GM19023 (cell line): Measurements from ENCODE around the gene REPIN1.

Experiments
- ATAC-seq: cut with Tn5 transposase; IDR thresholded peaks from one replicate; pipeline ENCODE4 v1.9.1; 2021; ENCODE audit warnings: mild to moderate bottlenecking, moderate library complexity; ENCODE audit not compliant: unreplicated experiment

The REPIN1 gene

DNA sequence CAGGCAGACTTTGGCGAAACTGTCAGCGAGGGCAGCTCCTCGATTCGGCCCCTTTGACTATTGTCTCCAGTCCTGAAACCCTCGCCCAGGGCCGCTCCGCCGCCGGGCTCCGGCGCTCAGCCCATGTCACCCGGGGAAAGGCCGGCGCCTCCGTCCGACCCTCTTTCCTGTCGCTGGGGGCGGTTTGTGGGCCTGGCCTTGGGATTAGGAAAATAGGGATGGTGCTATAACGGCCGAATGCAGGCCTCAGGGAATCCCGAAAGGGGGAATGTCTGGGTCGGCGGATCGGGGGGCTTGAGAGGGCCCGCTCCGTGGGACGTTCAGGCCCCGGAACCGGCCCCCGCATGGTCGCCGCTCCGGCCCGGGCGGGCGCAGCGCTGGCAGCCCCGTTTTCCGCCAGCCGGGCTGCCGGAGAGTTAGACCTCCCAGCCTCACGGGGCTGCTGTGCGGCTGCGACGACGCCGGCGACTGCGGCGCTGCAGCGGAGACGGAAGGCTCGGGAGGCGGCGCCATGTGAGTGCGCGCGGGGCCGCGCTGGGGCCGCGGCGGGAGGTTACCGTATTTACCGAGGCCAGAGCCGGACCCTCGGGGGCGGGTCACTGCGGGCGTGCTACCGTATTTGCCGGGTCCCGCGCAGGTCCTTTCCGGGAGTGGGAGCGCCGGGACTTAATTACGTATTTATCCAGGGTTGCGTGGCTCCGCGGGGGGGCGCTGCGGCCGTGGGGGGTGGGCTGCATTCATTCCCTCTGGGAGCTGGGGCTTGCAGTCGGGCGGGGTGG, 36.4 kb downstream of the REPIN1 start:
- ATAC-seq, result peak; percentile 52

DNA sequence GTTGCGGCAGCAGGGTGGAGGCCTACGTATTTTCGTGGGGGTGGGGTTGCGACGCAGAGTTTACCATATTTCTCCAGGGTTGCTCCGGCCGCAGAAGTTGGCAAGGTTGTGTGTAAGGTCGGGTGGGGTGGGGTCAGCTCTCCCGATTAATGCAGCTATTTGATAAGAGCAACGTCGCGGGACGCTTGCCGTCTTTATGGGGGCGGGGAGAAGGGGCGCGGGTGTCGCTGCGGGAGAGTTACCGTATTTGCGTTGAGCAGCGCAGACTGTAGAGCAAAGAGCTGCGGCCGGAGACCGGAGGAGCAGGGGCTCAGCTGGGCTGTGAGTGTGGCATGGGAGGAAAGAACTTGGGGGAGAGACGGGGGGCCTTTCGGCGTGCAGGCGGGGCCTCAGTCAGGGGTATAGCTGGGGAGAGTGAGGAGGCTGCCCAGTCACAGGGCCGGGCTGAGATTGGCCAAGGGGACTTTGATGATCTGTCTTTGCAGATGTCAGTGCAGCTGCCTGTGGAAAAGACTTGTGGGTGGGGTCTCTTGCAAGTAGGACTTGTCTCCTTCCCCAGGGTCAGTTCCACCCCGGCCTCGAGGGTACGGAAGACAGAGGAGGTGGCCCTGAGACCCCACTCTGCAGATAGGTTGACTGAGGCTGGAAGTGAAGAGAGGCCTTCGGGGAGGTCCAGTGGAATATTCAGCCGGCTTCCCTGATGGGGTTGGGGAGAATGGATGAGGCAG, 37.1 kb downstream of the REPIN1 start:
- no peak for ATAC-seq

DNA sequence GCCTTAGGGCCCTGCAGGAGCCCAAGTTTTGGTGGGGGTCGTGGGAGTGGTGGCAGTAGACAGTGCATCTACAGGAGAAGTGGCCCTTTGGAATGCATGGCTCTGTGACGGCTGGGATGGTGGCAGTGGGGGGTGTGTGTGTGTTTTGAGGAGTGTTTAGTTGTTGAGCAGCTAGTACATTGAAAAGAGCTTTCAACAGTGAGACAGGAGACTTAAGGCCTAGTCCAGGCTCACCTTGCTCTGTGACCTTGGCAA, 37.6 kb downstream of the REPIN1 start:
- no peak for ATAC-seq

DNA sequence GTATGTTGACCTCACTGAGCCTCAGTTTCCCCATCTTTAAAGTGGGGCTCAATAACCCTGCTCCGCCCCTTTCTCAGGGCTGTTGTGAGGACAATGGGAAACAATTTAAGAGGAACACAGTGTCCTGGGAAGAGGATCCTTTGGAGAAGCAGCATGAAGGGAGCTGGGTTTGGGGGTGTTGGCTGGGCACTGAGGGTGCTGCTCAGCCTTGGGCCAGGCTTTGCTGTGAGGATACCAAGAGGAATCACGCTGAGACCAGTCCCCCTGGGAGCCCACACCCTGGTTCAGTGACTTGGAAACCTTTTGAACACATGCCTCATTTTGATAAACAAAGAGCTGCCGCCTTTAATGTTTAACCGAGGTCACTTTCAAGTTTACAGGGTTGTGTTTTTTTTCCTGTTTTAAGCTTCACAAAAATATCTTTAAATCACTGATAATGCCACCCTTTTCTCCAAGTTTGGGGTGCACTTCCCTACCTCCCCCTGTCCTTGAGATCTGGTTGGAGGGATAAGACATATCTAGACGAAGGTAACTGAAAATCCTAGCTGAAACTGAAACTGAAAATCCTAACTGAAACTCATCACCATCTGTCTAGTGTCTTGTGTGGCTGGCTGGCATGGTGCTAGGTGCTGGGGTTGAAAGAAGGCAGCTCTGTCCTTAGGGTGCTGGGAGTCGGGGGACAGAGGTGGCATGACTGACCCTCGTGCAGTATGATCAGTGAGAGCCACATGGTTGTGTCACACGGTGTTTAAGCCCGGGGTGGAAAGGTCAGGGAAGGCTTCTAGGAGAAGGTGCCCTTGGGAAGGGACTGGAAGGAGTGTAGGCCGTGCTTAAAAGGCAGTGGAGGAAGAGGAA, 38.2 kb downstream of the REPIN1 start:
- ATAC-seq, result peak; percentile 42

DNA sequence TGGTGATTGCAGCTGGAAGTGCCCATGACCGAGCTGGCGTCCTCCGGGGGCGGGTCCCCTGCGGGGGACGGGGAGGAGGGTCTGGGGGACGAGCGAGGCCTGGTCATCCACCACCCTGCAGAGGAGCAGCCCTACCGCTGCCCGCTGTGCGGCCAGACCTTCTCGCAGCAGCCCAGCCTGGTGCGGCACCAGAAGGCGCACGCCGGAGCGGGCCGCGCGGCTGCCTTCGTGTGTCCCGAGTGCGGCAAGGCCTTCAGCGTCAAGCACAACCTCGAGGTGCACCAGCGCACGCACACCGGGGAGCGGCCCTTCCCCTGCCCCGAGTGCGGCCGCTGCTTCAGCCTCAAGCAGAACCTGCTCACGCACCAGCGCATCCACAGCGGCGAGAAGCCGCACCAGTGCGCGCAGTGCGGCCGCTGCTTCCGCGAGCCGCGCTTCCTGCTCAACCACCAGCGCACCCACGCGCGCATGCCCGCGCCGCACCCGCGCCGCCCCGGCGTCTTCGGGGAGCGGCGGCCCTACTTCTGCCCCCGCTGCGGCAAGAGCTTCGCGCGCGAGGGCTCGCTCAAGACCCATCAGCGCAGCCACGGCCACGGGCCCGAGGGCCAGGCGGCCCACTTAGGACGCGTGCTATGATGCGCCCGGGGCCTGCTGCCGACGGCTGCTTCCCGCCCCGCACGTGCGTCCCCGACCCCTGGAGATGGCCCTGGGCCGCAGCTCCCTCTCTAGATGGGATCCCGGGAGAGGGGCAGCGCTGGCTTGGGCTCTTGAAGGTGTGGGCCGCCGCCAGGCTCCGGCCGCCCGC, 39.2 kb downstream of the REPIN1 start:
- no peak for ATAC-seq

DNA sequence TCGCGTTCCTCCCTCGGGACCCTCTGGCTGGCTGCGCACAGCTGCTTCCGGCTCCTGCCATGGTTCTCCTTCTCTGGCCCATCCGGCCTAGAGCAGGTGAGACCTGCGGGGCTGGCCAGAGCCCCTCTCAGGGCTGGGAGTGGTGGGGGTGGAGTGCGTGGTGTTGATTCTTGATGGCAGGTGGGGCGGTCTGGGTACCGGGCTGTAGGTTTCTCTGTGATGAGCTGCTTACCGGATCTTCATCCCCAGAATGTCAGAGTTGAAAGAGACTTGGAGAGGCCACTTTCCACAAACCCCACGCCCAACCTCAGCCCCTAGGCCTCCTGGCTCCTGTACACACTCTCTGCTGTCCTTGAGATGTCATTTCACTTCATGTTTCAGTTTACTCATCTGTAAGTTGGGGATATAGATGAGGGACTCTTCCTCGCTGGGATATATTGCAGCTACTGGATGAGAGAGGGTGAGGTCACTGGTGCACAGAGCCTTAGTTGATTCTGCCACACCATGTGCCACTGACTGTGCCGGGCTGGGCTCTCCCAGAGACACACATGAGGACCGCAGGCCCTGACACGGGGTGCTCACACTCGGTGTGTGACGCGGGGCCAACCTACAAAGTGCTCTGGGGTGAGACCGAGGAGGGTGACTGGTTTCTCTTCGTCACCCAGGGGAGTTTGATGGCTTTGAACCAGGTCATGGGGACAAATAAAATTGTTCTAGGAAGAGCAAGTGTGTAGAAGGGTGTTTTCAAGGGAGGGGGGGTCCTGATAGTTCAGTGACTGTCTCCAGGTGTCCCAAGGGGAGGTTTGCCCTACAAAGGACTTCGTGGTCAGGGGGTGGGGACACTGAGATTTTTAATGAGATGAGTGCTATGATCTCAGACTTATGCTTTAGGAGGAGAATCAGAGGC, 40.0 kb downstream of the REPIN1 start:
- ATAC-seq, result no peak

DNA sequence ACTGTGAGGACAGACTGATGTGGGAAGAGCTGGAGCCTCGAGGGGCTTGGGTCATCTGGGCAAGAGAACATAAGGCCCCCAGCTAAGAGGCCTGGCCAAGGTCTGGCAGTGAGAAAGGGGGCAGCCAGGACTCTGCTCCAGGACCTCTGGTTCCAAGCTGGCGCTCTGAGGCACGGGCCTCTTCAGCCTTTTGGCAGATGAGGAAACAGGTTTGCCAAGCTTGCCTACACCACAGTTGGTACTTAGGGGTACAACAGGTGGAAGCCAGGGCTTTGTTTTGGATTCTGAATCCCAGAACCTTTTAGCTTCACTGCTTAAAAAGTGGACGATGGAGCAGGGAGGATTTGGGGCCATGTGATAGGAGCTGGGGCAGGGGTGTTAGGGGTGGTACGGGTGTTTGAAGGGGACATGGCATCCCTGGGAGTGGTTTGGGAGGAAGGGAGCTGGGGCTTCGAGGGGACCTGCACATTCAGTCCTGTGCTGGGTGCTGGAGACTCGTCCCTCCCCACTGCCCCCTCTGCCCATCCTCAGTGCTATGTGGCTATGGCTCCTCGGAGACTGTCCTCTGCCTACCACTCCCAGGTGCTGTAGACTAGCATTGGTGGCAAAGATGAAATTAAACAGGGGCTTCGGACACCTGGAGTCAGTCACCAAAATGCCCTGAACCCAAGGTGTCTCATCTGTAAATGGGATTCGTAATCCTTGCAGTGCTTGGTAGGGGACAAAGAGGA, 40.8 kb downstream of the REPIN1 start:
- no peak for ATAC-seq

DNA sequence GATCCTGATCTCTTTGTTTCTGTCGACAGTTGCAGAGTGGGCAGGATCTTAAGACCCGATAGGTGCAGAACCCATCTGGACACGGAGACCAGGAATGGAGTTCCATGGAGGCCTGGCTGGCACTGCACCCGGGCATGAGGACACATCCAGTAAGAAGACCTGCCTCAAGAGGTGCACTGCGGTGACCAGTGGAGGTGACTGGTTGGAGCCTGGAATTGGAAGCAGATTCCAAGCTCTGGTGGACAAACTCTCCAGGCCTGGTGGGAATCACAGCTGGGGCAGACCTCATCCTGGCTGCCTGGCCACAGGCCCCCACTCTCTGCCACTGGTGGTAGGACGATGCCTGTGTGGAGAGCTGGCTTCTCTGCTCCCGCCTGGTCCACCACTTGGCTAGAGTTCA, 41.5 kb downstream of the REPIN1 start:
- ATAC-seq, result no peak

DNA sequence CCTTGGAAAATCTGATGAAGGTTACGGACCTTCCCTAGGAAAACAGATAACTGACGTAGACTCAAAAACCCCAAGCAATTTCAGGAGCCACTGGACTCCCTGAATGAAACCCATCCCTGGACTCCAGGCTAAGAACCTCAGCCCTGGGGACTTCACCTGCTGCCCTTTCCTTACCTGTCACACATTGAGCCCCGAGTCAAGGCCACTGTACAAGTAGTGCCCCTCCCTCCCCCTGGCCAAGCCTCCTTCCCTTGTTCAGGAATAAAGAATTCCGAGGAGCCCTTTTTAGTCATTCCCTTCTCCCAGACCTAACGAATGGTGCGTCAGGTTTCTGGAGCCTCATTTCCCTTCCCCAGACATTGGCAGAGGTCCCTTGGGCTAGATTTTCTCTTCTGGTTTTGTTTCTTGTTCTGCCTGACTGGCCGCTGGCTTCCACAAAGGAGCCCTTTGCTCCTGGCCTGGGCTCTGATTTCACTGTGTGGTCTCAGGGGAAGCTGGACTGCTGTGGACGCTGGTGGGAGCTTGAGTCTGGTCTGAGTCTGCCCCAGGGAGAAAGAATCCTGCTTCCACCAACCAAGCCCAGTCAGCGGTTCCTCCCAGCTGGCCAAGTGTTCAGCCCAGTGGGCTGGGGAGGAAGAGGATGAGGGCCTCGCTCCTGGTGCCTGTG, 42.2 kb downstream of the REPIN1 start:
- ATAC-seq, result no peak

DNA sequence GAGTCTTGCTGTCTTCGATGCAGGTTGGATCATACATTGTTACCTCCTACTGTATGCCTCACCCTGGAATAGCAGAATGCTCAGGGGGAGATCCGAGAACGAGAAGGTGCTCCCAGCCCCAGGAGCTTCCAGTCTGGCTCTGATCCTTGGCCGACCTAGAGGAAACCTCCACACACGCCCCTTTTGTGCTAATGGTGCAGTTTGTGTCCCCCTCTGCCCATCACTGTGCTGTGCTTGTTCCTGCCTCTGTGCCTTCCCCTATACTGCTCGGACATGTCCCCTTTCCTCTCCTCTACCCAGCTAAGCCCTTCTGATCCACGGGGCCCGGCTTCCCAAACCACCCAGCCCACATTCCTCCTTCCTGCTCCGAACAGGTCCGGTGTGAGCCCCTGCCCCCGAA, 43.0 kb downstream of the REPIN1 start:
- ATAC-seq, result no peak

DNA sequence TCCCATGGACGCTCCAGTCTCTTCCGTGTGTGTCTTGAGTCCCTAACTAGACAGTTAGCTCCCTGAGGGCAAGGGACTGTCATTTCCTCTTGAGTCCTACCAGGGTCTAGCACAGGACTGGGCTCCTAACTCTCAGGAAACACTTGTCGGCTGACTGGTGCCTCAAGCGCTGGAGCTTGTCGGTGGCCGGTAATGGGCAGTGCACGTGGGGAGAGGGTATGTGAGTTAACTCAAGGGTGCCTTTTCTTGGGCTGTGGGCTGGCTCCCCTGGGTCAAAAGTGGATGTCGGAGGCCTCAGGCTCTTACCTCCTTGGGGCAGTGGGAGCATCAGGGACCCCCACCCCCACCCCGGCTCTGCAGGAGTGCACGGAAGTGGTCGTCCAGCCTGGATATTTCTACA, 43.4 kb downstream of the REPIN1 start:
- no peak for ATAC-seq

DNA sequence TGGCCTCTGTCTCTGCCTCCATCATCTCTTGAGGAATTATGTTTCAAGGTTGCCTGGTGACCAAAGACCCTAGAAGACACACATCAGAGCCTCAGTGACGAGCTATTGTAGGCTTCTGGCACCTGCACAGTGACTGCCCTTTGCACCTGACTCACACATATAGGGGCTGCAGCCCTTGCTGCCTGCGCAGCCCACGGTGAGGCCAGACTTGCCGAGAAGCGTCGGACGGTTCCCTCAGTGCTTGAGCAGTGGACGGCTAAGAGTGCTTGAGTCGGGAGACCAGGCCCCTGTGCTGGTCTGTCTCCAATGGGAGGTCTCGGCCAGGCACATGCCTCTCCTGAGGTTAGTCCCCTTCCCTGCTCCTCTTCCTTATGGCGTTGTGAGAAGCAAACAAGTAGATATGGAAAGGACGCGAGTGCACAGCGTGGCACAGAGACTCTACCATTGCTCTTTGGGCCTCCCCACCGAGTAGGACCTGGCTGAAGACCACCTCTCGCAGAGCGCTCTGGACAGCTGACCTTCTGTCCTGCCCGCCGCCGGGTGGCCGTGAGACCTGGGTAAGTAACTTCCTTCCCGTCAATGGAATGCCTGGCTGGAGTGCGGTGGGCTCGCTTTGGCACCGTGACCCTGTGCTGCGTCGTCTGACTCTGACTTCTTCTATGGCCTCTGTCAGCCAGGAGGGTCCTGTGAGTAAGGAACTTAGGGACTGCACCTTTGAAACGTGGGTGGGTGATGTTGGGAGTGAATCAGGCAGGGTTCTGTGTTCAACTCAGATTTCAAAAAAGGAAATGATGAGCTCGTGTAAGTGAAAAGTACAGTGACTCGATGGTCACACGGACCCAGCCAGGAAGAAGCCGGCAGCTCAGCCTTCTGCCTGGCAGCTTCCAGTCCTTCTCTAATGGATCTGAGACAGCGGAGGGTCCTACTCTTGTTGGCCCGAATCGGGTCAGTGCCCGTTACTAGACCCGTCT, 44.2 kb downstream of the REPIN1 start:
- no peak for ATAC-seq

DNA sequence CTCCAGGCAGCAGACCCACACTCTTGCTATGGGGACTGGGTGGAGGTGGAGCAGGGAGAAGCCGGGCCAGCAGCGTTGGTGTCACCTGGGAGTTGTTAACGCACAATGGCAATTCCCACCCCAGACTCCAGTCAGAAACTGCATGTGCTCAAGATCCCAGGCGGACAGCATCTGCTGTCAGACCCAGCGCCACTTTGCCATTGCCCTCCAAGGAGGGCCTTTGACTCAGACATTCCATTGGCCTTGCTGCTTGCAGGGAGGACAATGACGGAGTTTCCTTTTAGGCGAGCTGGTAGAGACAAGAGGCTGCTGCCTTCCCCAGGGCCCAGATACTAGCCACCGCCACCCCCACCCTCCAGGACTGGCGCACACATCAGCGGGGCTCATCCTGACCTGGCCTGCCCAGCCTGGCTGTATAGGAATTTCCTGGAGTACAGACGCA, 45.0 kb downstream of the REPIN1 start:
- ATAC-seq, result no peak

DNA sequence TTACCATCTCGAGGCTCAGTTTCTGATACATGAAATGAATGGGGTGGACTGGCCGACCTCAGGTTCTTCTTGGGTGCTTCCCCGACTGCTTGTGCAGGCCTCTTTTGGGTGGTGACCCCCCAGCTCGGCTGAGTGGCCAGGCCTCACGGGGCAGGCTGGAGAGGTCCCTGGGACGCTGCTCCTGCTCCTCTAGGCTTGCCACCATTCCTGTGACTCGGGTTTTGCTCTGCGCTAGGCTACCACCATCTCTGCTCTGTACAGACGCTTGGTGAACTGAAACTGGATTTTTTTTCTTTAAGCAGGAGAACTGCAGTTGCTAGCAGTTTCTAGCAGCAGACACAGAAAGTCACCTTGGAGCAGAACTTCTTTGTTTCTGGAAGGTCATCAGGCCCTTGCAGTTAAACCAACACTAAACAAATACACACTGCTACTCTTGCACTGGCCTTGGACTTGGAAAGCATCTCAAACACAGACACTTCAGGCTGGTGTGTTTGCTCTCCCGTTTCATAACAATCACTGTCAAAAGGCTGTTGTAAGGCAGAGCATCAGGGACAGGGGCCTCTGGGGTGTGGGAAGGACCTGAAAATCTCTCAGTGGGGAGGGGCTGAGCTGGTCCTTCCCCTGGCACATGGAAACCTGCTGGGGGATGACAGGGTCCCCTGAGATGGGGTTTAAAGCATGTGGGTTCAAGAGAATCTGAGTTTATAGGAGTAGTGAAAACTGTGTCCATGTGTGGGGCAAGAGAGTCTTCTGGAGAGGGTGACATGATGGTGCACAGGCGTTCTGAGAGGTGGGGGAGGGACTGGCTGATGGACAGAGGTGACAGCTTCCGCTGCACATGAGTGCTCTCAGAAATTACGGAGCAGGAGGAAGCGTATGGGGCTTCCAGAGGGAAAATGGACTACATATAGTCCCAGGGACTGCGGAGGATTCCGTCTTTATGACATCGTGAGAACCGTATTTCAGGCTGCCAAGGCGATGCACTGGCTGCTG, 46.8 kb downstream of the REPIN1 start:
- no peak for ATAC-seq

DNA sequence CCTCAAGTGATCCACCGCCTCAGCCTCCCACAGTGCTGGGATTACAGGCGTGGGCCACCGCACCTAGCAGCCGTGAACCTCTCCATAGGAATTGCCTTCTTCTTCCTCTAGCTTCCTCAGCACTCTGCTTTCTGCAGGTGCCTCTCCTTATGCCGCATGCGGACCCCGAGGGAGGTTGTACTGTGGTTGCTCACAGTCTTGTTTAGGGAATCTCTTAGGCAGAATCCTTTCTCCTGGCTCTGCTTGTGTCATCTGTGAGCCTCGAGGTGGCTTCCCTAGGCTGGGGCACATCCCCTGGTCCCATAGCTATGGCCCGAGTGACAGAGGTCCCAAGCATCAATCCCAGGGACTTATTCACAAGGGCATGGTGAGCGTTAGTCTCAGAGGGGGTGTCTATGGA, 48.6 kb downstream of the REPIN1 start:
- no peak for ATAC-seq

DNA sequence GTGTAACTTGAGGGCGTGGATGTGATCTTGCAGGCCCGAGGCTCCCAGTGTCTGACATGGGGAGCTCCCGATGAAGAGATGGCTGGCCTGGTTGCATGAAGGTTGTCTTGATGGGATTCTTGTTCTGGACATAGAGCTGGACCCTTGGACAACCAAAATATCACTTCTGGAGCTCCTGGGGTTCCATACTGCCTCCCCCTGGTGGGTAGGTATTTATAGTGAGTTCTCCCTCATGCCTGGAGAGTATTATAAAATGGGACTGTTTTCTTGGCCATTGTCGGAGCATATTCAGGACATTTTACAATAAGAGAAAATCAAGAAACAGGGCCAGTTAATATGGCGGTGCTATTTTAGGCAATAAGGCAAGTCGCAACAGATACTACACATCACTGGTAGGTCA, 49.2 kb downstream of the REPIN1 start:
- ATAC-seq, result no peak
